Panc1 (cell line): ENCODE results near the gene ITGB1. TPM values are rescaled to one million over a fixed set of nuclear protein-coding genes. Genes with fewer than 3 reads are reported as not detected.

ENCODE experiments used
- ATAC-seq: fragments of 200-7000 bp; cut with Tn5 transposase; 2 replicates; pipeline ENCODE4 v1.9.1; 2020; ENCODE audit warnings: mild to moderate bottlenecking, moderate library complexity
- BruUV-seq: library from RNA; stranded (reverse); fragments of 400-500 nt; replicated peaks from 2 replicates; lab custom pipeline; 2021; lab: Mats Ljungman, UMichigan
- CTCF ChIA-PET: fragments of 300-600 bp; sonication (Branson Sonifier 250); formaldehyde crosslinking; loops from one replicate; lab custom pipeline; 2022; ENCODE audit warnings: antibody characterized with exemption; lab: Charles Lee
- POLR2A ChIA-PET: fragments of 300-600 bp; sonication (Branson Sonifier 250); formaldehyde crosslinking; loops from one replicate; lab custom pipeline; 2022; ENCODE audit warnings: antibody characterized with exemption; lab: Charles Lee
- DNase-seq: peaks from one replicate; pipeline ENCODE4 v3.0.0-alpha.2; 2010; ENCODE audit warnings: low read depth, low spot score
- H3K27ac ChIP-seq: 2 replicates; pipeline ENCODE4 v1.5.1; 2011; ENCODE audit warnings: mild to moderate bottlenecking, low read length, inconsistent platforms
- H3K27me3 ChIP-seq: fragments of 200-500 bp; sonication (Bioruptor generic); 2 replicates; pipeline ENCODE4 v1.6.0; 2014; ENCODE audit warnings: low read length, inconsistent platforms; ENCODE audit not compliant: control insufficient read depth, insufficient read depth
- H3K36me3 ChIP-seq: fragments of 200-500 bp; sonication (Bioruptor generic); 2 replicates; pipeline ENCODE4 v1.5.1; 2014; ENCODE audit warnings: inconsistent platforms, mild to moderate bottlenecking, low read length, moderate library complexity; ENCODE audit not compliant: control insufficient read depth, insufficient read depth
- H3K4me1 ChIP-seq: 2 replicates; pipeline ENCODE4 v1.5.1; 2011; ENCODE audit warnings: inconsistent platforms, mild to moderate bottlenecking, low read length, moderate library complexity; ENCODE audit not compliant: control insufficient read depth, insufficient read depth
- H3K4me3 ChIP-seq, 2 experiments: 2 replicates each; pipeline ENCODE4 v1.5.1; 2011 to 2012; ENCODE audit warnings: low read depth in 2 of 2, low read length in 2 of 2, mild to moderate bottlenecking in 2 of 2, inconsistent platforms in 1 of 2, moderate library complexity in 1 of 2
- H3K9me3 ChIP-seq: fragments of 200-500 bp; sonication (Bioruptor generic); 2 replicates; pipeline ENCODE4 v1.5.1; 2014; ENCODE audit warnings: low read depth, mild to moderate bottlenecking, inconsistent platforms, low read length, moderate library complexity; ENCODE audit not compliant: control insufficient read depth, insufficient read depth
- CTCF ChIP-seq: fragments of 450-650 bp; IDR thresholded peaks from 2 replicates; pipeline ENCODE4 v1.5.1; 2017; ENCODE audit warnings: mild to moderate bottlenecking
- POLR2AphosphoS5 ChIP-seq: IDR thresholded peaks from 2 replicates; pipeline ENCODE4 v1.6.1; 2012; ENCODE audit warnings: mild to moderate bottlenecking, low read depth, low read length, moderate library complexity
- REST ChIP-seq, 2 experiments: IDR thresholded peaks; 2 replicates each; pipeline ENCODE4 v1.6.1; 2011 to 2012; ENCODE audit warnings: low read depth in 2 of 2, control low read depth in 1 of 2, low read length in 1 of 2, mild to moderate bottlenecking in 1 of 2, moderate library complexity in 1 of 2; ENCODE audit not compliant: insufficient read depth in 1 of 2
- SIN3A ChIP-seq: IDR thresholded peaks from 2 replicates; pipeline ENCODE4 v1.6.1; 2012; ENCODE audit warnings: low read depth, mild to moderate bottlenecking, low read length, moderate library complexity, borderline replicate concordance; ENCODE audit not compliant: insufficient read depth
- TCF7L2 ChIP-seq: IDR thresholded peaks from 2 replicates; pipeline ENCODE4 v1.6.1; 2011; ENCODE audit warnings: mild to moderate bottlenecking, low read depth, low read length, inconsistent platforms
- in situ Hi-C: cut with HindIII; loops from 2 replicates; pipeline ENCODE4 v1.10.0; 2016; ENCODE audit warnings: low sequenced_read_pairs, low pct_unique_long_range_greater_than_20kb
- intact Hi-C: fragments of 100-400 bp; cut with micrococcal nuclease; formaldehyde crosslinking; loops from one replicate; pipeline ENCODE4 v1.10.0; 2022; ENCODE audit not compliant: unreplicated experiment
- total RNA-seq: library from RNA; stranded (reverse); gene quantifications from one replicate; pipeline ENCODE4 v1.2.1, GENCODE V29; 2021; ENCODE audit not compliant: unreplicated experiment

ITGB1 gene
- total RNA-seq, 1 experiment from 2014 or later = 803 TPM

GRCh38 chr10:32955790-32956189 is 2.2 kb downstream of the ITGB1 start:
- ChIA-PET CTCF (no interaction called here), POLR2A (interaction anchor here (1.0 to 1.4 kb wide), 2 partner anchors 28 to 30 kb away, joined by 3 to 25 read pairs; no protein-coding TSS in a partner anchor)
- TF ChIP-seq POLR2AphosphoS5 = no peak
- intact Hi-C loops (no loop called here), in situ Hi-C loops (no loop called here)
- DNase-seq (no peak), ATAC-seq (no peak)
- no peaks in the 10 kb centered on the region for H3K27me3 ChIP-seq
- peaks cover 4% of the 10 kb centered on the region for H3K36me3 ChIP-seq
- peak overlapping the region; percentile 100 for H3K27ac ChIP-seq
- BruUV-seq = TSS peak; percentile 76
- peak overlapping the region; percentile 77 to 83 for H3K4me3 ChIP-seq
- no peaks in the 10 kb centered on the region for H3K9me3 ChIP-seq
- peaks cover 35% of the 10 kb centered on the region for H3K4me1 ChIP-seq

GRCh38 chr10:32955299-32955772 is 2.7 kb downstream of the ITGB1 start:
- Histone ChIP-seq H3K4me3 (peak overlapping the region; percentile 77 to 83), H3K36me3 (peaks cover 4% of the 10 kb centered on the region), H3K27ac (peak overlapping the region; percentile 100), H3K27me3 (no peaks in the 10 kb centered on the region), H3K4me1 (peaks cover 33% of the 10 kb centered on the region), H3K9me3 (no peaks in the 10 kb centered on the region)
- intact Hi-C loops (no loop called here), in situ Hi-C loops (no loop called here)
- POLR2A ChIA-PET = interaction anchor here (0.6 to 1.4 kb wide), 5 partner anchors 10 to 51 kb away, joined by 3 to 25 read pairs (median 4); no protein-coding TSS in a partner anchor
- ATAC-seq = no peak
- TF ChIP-seq POLR2AphosphoS5 (peak; percentile 34; the same call in 1 of the 2 replicates), SIN3A (no peak)
- no peak for DNase-seq
- CTCF ChIA-PET = interaction anchor here (0.6 kb wide), 1 partner anchor 30 kb away, joined by 7 read pairs; no protein-coding TSS in a partner anchor
- no TSS peak for BruUV-seq

- peak overlapping the region; percentile 100 for H3K27ac ChIP-seq
- no peak for DNase-seq
- no peaks in the 10 kb centered on the region for H3K27me3 ChIP-seq
- peaks cover 4% of the 10 kb centered on the region for H3K36me3 ChIP-seq
- in situ Hi-C loops (no loop called here), intact Hi-C loops (no loop called here)
- no peak for ATAC-seq
- H3K4me1 ChIP-seq = peaks cover 32% of the 10 kb centered on the region
- POLR2A ChIA-PET = interaction anchor here (0.6 to 1.4 kb wide), 5 partner anchors 9 to 51 kb away, joined by 3 to 25 read pairs (median 4); no protein-coding TSS in a partner anchor
- TF ChIP-seq TCF7L2 = no peak
- TF ChIP-seq REST (IDR thresholded peaks at IDR 0.05; ENCODE audit: insufficient read depth in 1 of 2, low read depth in 2 of 2, low read length in 1 of 2) = no peak
- no peak for TF ChIP-seq SIN3A
- no peak for TF ChIP-seq CTCF
- TF ChIP-seq POLR2AphosphoS5 = no peak
- H3K4me3 ChIP-seq = peak overlapping the region; percentile 77 to 83
- CTCF ChIA-PET = interaction anchor here (0.6 kb wide), 1 partner anchor 30 kb away, joined by 7 read pairs; no protein-coding TSS in a partner anchor
- no peaks in the 10 kb centered on the region for H3K9me3 ChIP-seq
- no TSS peak for BruUV-seq
Observed at GRCh38 chr10:32954545-32955298, 3.3 kb downstream of the ITGB1 start.
